ENCODE measurements around the gene TMCC2.
A peak's percentile ranks its signal among the peaks of the same experiment; 100 is the strongest.
"Not testable (repeated sequence)": the region's sequence is repeated elsewhere in the genome, so short reads cannot be mapped to it uniquely, and the experiment has no call there.

Gene TMCC2

GRCh38 chr1:205287767-205288559 lies 60.2 kb downstream of the TMCC2 start:
- intact Hi-C loops (cut with DNase I), result no loop called here
- DNase-seq, result peak in 28 of 42 donors; percentile 19 to 63 (median 44)

- intact Hi-C loops (cut with DNase I), result no loop called here
- DNase-seq, result no peak
These were observed 63.9 kb downstream of the TMCC2 start for GRCh38 chr1:205291596-205291995.

GRCh38 chr1:205293350-205294074 lies 65.8 kb downstream of the TMCC2 start:
- intact Hi-C loops (cut with DNase I), result no loop called here
- DNase-seq, result no peak

- no peak for DNase-seq
These were observed 66.6 kb downstream of the TMCC2 start for GRCh38 chr1:205294175-205294917.

GRCh38 chr1:205294934-205295333 lies 67.2 kb downstream of the TMCC2 start:
- DNase-seq, result no peak
- intact Hi-C loops (cut with DNase I), result no loop called here

More at GRCh38 chr1:205294175-205294917, 66.6 kb downstream of the TMCC2 start:
- intact Hi-C loops (cut with DNase I), result no loop called here

- no peak for DNase-seq
- intact Hi-C loops (cut with DNase I), result no loop called here
These were observed 68.4 kb downstream of the TMCC2 start for GRCh38 chr1:205296154-205296553.

GRCh38 chr1:205297546-205298177 lies 69.9 kb downstream of the TMCC2 start:
- DNase-seq; intact Hi-C loops (cut with DNase I): not testable (repeated sequence)

GRCh38 chr1:205298191-205298994 lies 70.6 kb downstream of the TMCC2 start:
- intact Hi-C loops (cut with DNase I), result no loop called here
- DNase-seq, result peak in 32 of 42 donors; percentile 24 to 80 (median 54)

- intact Hi-C loops (cut with DNase I), result no loop called here
- no peak for DNase-seq
These were observed 72.4 kb downstream of the TMCC2 start for GRCh38 chr1:205300149-205300548.

GRCh38 chr1:205301205-205301821 lies 73.6 kb downstream of the TMCC2 start:
- DNase-seq, result peak in 18 of 42 donors; percentile 13 to 63 (median 40)
- intact Hi-C loops (cut with DNase I), result no loop called here

GRCh38 chr1:205301842-205302588 lies 74.3 kb downstream of the TMCC2 start:
- intact Hi-C loops (cut with DNase I), result no loop called here
- no peak for DNase-seq

- DNase-seq, result no peak
- intact Hi-C loops (cut with DNase I), result no loop called here
These were observed 75.6 kb downstream of the TMCC2 start for GRCh38 chr1:205303247-205303888.

- intact Hi-C loops (cut with DNase I), result no loop called here
These were observed 76.4 kb downstream of the TMCC2 start for GRCh38 chr1:205304046-205304694.

GRCh38 chr1:205304695-205305070 lies 76.9 kb downstream of the TMCC2 start:
- no peak for DNase-seq
- intact Hi-C loops (cut with DNase I), result no loop called here

More at GRCh38 chr1:205304046-205304694, 76.4 kb downstream of the TMCC2 start:
- no peak for DNase-seq

- DNase-seq, result no peak
- intact Hi-C loops (cut with DNase I), result no loop called here
These were observed 79.3 kb downstream of the TMCC2 start for GRCh38 chr1:205306929-205307566.

- DNase-seq, result no peak
- intact Hi-C loops (cut with DNase I), result no loop called here
These were observed 82.0 kb downstream of the TMCC2 start for GRCh38 chr1:205309741-205310140.

All from head of caudate nucleus (tissue), 42 donors.